Astrocyte of the spinal cord (primary cell): ENCODE data around the gene POLR3B.

Experiments
- DNase-seq: peaks from one replicate; pipeline ENCODE4 v3.0.0; 2011; ENCODE audit warnings: low read depth, low spot score
- H3K4me3 ChIP-seq: 2 replicates; pipeline ENCODE4 v1.5.1; 2011; ENCODE audit warnings: low read depth, mild to moderate bottlenecking, low read length, moderate library complexity
- in situ Hi-C: cut with HindIII; loops from 2 replicates; pipeline ENCODE4 v1.10.0; 2017; ENCODE audit warnings: low sequenced_read_pairs
- TF ChIP-seq, protein P1 (sequence below): IDR thresholded peaks from 2 replicates; pipeline ENCODE4 v1.5.1; 2012; ENCODE audit warnings: low read depth, mild to moderate bottlenecking, low read length, inconsistent platforms

The POLR3B gene

DNA sequence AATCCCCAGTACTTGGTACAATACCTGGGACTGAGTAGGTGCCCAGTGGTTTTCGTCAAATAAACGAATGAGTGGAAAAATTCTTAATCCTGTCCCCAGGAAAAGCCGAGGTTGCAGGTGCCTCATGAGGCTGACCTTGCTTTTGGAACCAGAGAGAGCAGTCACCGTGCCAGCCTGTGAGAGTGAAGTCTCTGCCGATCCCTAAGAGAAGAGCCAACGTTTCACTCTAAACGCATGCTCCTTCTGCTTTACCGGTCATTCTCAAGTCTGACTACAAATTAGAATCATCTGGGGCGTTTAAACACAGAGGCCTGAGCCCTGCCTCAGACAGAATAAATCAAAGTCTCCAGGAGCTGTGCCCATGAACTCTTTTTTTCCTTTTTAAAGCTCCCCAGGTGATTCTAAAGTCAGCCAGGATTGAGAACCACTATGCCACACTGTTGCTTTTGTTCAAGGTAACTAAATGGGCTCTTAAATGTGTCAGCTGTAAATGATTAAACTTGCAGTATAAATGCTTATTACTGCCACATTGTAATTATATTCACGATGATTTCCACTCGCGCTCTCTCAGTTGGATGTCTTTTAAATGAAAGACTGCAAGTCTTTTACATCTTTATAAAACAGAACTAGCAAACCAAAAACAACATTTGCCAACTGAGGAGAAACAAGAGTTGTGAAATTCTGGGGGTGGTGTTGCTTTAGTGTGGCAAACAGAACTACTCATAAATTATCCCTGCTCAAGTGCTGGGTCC is 28.1 kb upstream of the POLR3B start:
- TF ChIP-seq, protein P1, sequence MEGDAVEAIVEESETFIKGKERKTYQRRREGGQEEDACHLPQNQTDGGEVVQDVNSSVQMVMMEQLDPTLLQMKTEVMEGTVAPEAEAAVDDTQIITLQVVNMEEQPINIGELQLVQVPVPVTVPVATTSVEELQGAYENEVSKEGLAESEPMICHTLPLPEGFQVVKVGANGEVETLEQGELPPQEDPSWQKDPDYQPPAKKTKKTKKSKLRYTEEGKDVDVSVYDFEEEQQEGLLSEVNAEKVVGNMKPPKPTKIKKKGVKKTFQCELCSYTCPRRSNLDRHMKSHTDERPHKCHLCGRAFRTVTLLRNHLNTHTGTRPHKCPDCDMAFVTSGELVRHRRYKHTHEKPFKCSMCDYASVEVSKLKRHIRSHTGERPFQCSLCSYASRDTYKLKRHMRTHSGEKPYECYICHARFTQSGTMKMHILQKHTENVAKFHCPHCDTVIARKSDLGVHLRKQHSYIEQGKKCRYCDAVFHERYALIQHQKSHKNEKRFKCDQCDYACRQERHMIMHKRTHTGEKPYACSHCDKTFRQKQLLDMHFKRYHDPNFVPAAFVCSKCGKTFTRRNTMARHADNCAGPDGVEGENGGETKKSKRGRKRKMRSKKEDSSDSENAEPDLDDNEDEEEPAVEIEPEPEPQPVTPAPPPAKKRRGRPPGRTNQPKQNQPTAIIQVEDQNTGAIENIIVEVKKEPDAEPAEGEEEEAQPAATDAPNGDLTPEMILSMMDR: no peak
- no peak for DNase-seq
- H3K4me3 ChIP-seq: no peak overlapping the region
- in situ Hi-C loops: no loop called here

DNA sequence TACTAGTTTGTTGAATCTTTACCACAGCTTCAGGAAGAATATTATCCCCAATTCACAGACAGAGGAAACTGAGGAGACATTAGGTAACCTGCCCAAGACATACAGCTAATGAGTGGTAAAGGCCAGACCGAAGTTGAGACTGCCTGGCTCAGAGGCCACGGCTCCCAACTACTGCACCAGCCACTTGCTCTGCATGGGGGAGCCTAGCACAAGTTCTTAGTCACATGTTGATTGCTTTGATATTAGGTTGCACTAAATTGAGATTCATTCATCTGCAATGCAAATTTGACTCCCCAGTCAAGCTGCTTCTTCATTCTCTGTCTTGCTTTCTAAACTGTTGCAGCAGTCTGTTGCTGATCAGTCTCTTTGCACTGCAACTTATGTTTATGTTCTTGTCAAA is 25.9 kb upstream of the POLR3B start:
- TF ChIP-seq, protein P1: no peak
- in situ Hi-C loops: no loop called here
- DNase-seq: no peak
- H3K4me3 ChIP-seq: no peak overlapping the region

DNA sequence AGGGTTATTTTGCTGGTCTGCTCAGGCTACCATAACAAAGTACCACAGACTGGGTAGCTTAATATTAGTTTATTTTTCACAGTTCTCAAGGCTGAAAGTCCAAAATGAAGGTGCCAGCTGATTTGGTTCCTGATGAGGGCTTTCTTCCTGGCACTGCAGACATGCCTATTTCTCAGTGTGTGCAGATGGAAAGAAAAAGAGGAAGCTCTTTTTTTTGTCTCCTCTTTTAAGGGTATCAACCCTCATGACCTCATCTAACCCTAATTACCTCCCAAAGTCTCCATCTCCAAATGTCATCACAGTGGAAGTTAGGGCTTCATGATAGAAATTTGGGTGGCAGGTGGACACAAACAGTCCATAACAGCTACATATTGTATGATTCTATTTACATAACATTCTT is 25.0 kb upstream of the POLR3B start:
- H3K4me3 ChIP-seq: no peak overlapping the region
- TF ChIP-seq, protein P1: no peak
- no peak for DNase-seq
- in situ Hi-C loops: no loop called here

DNA sequence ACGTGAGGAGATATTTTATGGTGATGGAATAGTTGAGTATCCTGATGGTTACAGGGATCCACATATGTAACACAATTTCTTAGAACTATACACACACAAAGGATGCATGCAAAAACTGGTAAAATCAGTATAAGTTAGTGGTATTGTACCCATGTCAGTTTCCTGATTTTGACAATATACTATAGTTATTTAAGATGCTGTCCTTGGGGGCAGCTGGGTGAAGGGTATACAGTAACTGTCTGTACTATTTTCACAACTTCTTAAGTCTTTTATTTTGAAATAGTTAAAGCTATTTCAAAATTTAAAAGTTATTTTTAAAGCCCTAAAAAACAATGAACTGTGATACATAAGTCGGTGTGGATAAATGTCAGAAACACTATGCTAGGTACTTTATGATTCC is 24.5 kb upstream of the POLR3B start:
- TF ChIP-seq, protein P1: no peak
- in situ Hi-C loops: no loop called here
- no peak for DNase-seq
- no peak overlapping the region for H3K4me3 ChIP-seq

DNA sequence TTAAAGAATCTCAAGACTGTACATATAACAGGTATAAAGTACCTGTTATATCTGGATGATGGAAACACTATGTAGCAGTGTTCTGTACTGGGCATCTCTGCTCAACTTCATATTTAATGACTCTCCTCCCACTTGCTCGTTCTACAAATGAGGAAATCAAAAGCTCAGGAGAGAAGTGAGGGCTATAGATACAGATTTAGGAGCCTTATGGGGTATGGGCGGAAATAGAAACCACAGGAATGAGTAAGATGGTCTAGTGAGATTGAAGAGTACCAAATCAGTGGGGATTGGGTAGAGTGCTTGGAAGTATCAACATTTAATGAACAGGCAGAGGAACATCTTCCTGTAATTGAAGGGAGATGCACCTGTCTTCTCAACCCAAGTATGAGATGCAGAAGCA is 23.8 kb upstream of the POLR3B start:
- no peak overlapping the region for H3K4me3 ChIP-seq
- TF ChIP-seq, protein P1: no peak
- no peak for DNase-seq
- in situ Hi-C loops: no loop called here

DNA sequence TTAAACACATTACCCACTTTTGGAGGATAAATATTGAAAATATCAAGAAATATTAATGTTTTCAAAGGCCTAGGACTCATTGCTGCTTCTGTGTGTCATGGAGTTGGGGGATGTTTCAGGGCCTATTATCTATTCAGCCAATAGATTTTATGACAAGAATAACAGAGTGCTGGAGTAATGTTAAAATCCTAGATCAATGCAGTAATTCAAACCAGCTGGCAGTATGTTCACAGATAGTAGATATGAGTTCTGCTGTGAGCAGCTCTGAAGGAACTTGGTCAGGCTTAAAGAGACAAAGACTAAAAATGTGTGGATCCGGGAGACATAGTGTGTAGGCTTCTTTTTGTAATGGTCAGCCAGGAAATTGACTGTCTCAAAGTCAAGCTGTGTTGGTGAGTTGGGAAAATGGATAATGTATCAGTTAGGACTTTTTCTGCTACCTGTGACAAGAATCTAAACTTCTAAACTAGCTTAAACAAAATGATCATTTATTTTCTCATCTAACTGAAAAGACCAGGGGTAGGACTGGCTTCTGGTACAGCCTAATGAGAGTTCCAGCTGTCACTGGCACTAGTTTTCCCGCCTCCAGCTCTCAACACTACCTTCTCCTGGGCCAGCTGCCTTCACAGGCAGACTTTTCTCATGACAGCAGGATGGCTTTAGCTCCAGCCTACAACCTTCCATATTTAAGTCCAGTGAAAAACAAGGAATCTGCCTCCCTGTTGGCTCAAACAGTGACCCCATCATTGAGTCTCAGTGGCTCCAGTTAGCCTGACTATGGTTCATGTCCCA is 16.3 kb upstream of the POLR3B start:
- TF ChIP-seq, protein P1: no peak
- no peak for DNase-seq
- no peak overlapping the region for H3K4me3 ChIP-seq
- in situ Hi-C loops: no loop called here
